HCT116 (cell line): ENCODE data around the gene CPEB1.

Source experiments
- CTCF ChIP-seq, 3 experiments: fragments of 200-600 bp in 1 of 3; sonication (generic) in 1 of 3; IDR thresholded peaks in 2 of 3; conservative IDR thresholded peaks in 1 of 3; 2 replicates each; pipeline ENCODE4 v1.5.1; 2012 to 2017; ENCODE audit warnings: low read depth in 2 of 3, low read length in 2 of 3, antibody characterized with exemption in 1 of 3, borderline replicate concordance in 1 of 3, control low read depth in 1 of 3, mild to moderate bottlenecking in 1 of 3, mixed read lengths in 1 of 3, mixed run types in 1 of 3, moderate library complexity in 1 of 3; ENCODE audit not compliant: insufficient read depth in 1 of 3
- EZH2 ChIP-seq: fragments of 200-600 bp; sonication (generic); IDR thresholded peaks from 2 replicates; pipeline ENCODE4 v1.6.1; 2017; ENCODE audit warnings: antibody characterized with exemption, mixed run types
- EZH2phosphoT487 ChIP-seq: fragments of 200-600 bp; IDR thresholded peaks from 2 replicates; pipeline ENCODE4 v1.6.1; 2018; ENCODE audit warnings: antibody characterized with exemption, borderline replicate concordance
- MAX ChIP-seq: IDR thresholded peaks from 2 replicates; pipeline ENCODE4 v1.6.1; 2012
- POLR2A ChIP-seq: IDR thresholded peaks from 2 replicates; pipeline ENCODE4 v1.7.0; 2011; ENCODE audit warnings: borderline replicate concordance; ENCODE audit not compliant: insufficient read depth, insufficient read length; ENCODE audit errors: extremely low read depth
- RAD21 ChIP-seq: IDR thresholded peaks from 2 replicates; pipeline ENCODE4 v1.6.1; 2012; ENCODE audit warnings: low read depth, mild to moderate bottlenecking
- REST ChIP-seq: IDR thresholded peaks from 2 replicates; pipeline ENCODE4 v1.6.1; 2012; ENCODE audit warnings: low read depth
- SP1 ChIP-seq: IDR thresholded peaks from 2 replicates; pipeline ENCODE4 v1.6.1; 2012; ENCODE audit warnings: low read depth
- SRF ChIP-seq: IDR thresholded peaks from 2 replicates; pipeline ENCODE4 v1.6.1; 2012; ENCODE audit warnings: low read depth
- ZFX ChIP-seq: fragments of 450-650 bp; IDR thresholded peaks from 2 replicates; pipeline ENCODE4 v1.6.1; 2017

GRCh38 chr15:82630033-82630432, 17.1 kb downstream of the CPEB1 start:
- TF ChIP-seq POLR2A (no peak), CTCF (IDR thresholded peaks at IDR 0.05 in 2 of 3, conservative IDR thresholded peaks at IDR 0.05 in 1 of 3; ENCODE audit: borderline replicate concordance in 1 of 3, insufficient read depth in 1 of 3, low read depth in 2 of 3, low read length in 2 of 3) (no peak), MAX (no peak), ZFX (no peak), EZH2 (no peak), SP1 (no peak), REST (no peak), EZH2phosphoT487 (no peak), SRF (no peak), RAD21 (no peak)
